Dermis blood vessel endothelial cell (primary cell): ENCODE measurements around the gene RASD1. TPM values are rescaled to one million over a fixed set of nuclear protein-coding genes. Genes with fewer than 3 reads are reported as not detected.

Source experiments
- DNase-seq: peaks from one replicate; pipeline ENCODE4 v3.0.0; 2010
- total RNA-seq: library from RNA; depleted of rRNA; stranded (reverse); fragments of >200 nt; gene quantifications from 2 replicates; pipeline ENCODE4 v1.2.3, GENCODE V29; 2014

The RASD1 gene
- total RNA-seq, 1 donor from 2014 or later: 12.8 TPM

DNA sequence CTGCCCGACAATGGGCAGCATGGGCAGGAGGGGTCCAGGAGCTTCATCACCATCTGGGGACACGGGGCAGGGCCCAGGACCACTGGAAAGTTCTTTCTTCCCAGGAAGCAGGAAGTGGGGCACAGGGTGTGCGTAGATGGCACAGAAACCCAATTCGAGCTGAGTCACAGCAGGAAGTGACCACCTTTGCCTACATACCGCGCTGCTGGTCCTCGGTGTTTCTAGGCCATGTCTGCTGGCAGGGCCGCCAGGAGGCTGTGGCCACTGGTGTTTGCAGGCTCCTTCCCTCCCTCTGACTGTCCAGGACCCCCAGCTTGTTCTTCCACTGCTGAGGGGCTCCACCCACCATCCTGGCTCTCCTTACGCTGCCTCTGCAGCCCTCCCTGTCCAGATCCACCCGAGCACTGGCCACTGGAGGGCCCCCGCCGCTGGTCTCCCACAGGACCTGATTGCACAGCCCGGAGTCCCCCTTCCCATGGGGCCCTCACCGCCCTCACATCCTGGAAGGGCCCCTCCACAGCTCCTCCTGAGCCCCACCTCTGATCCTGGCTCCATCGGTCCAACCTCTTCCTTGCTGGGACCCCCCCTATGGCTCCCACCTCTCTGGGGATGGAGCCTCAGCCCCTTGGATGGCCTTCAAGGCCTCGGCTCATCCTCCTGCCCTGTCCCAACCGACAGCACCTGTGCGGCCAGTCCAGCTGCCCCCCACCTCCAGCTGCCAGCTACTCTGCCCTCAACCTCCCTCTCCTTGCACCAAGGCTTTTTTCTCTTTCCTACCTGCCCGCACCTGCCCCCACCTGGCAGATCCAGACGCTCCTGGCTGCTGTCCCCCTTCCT, 14.5 kb upstream of the RASD1 start:
- DNase-seq: no peak

DNA sequence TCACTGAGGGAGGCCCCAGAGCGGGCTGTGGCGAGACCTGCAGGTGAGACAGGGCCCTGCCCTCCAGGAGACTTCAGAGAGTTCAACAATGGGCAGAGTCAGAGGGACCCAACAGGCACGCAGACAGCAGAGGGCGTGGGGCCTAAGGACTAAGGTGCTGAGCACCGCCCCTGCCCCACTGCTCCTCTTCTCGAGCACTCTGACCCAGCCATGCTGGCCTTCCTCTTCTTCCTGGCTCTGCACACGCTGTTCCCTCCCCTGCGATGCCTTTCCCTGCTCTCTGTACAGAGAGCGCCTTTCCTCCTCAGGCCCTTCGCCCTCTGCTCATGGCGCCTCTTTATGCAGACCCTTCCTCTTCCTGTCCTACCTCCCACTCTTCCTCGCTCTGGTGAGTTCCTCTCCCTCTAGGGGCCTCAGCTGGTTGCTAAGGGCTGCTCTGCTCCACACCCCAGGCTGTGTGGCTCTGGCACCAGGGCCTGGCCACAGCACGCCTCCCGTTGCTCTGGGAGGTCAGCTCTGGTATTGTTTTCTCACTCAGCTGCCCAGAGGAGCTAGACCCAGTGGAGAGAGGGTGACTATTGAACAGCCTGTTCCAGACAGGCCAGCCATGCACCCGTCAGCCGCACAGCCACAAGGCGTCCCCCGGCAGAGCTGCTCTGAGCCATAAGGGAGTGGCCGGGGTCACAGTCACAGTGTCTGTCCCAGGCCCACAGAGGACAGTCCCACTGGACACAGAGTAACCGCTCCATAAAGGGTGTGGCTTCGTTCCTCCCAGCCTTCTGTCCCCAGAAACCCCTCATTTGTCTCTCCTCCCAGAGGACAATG, 13.6 kb upstream of the RASD1 start:
- DNase-seq: no peak

GRCh38 chr17:17508646-17509591, 12.7 kb upstream of the RASD1 start:
- DNase-seq: no peak

DNA sequence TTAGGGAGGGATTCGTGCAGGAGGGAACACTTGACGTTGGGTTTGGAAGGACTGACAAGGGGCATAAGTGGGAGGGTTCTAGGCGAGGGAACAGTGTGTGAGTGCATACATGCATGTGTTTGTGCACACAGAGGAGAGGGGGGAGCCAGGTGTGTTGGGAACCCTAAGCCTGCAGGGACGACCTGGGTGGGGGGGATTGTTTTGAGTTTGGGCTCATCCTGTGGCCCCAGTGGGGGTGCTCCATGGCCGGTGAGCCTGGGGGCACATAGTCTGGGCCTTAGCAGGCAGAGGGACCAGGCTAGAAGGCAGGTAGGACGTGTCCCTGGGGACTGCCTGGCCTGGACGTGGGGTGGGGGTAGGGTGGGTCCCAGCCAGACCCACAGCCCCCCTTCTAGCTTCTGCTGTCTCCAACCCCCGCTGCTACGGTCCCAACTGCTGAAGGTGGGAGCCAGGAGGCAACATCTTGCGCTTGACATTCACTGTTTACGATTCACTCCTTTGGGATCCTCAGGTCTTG, 11.9 kb upstream of the RASD1 start:
- DNase-seq: no peak

GRCh38 chr17:17507465-17508011, 11.3 kb upstream of the RASD1 start:
- DNase-seq: no peak

- no peak for DNase-seq
Measured at GRCh38 chr17:17506893-17507464, 10.8 kb upstream of the RASD1 start.

GRCh38 chr17:17506181-17506741, 10.1 kb upstream of the RASD1 start:
- no peak for DNase-seq

- no peak for DNase-seq
Measured at GRCh38 chr17:17505610-17506171, 9.5 kb upstream of the RASD1 start.

GRCh38 chr17:17505151-17505550, 9.0 kb upstream of the RASD1 start:
- no peak for DNase-seq

GRCh38 chr17:17504341-17505140, 8.3 kb upstream of the RASD1 start:
- DNase-seq: no peak

DNA sequence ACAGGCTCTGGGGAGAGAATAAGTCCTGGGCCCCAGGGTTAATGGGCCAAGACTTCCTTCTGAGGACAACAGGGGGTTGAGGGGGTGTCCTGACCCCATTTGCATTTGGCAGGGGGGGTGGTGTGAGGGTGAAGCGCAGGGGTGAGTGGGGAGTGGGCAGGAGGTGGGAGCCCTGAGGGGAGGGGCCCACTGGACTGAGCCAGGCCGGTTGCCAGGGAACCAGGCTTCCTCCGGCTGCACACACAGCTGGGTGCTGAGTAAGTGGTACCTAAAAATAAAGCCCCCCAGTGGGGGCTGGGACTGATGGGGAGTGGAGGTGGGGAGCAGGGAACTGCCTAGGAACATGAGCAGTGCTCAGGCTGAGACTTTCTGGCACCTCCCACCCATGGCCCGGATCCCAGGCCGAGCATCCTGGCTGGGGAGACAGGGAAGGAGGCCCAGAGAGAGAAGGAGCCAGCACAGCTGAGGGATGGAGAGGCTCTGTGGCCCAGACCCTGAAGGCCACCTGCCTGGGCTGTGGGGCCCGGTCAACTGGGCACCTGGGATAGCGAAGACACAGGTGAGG, 7.5 kb upstream of the RASD1 start:
- no peak for DNase-seq

DNA sequence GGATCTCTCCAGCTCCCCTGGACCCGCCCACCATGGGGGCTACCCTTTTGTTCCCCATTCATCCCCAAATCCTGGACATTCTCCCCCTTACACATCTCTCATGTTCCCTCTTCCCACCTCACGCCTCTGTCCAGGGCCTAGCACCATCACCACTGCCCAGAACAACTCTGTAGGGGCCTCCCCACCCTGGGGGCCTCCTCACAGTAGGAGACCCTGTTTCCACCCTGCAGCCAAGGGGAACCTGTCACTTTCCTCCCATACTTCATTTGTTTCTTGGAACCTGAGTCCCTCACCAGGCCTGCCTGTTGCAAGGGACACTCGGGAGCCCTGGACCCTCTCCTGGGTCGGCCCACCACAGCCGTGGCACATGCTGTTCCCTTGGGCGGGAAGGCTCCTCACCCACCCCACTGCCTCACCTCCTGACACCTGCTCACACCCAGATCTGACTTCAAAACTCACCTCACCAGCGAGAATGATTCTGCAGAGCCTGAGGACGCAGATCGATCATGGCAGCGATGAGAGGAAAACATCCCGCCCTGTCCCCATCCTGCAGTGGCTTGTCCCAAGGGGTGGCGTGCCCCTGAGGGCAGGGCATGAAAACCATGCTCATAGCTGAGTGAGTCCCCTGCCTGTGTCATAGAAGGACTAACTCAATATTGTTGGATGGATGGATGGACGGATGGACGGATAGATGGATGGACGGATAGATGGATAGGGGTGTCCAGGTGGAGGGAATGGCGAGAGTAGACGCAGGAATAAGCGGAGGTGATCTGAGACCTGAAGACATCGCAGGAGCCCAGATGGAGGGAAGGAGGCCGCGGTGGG, 6.8 kb upstream of the RASD1 start:
- DNase-seq: no peak

- no peak for DNase-seq
Measured at GRCh38 chr17:17500999-17501605, 4.9 kb upstream of the RASD1 start.

DNA sequence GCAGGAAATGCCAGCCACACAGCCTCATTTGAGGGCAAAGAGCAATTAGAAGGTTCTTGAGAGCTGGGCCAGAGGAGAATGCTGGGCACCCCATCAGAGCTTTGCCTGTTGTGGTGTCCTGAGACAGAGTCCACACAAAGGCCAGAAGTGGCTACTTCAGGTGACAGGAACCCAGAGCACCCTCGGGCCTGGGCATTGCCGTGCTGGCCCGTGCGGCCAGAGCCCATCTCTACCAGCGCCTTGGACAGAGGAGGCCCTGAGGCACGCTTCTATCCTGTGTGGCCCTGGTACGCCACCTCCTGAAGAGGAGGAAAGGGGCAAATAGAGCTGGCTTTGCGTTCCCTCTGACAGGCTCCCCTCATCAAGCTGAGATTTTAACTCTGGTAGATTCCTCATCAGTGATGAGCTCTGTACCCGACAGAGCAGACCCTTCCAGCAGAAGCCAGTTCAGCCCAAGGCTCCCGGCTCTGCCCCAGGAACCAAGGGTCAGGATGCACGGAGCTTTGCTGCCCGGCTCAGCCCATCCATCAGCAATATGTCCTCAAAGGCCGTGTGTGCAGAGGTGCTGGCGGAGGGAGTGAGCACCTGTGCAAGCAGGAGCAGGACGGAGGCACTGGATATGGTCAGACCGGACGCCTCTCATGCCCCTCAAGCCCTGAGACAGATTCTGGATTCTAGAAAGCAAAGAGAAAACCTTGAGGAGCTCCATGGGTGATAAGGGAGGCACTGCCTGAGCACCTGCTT, 3.4 kb upstream of the RASD1 start:
- no peak for DNase-seq

GRCh38 chr17:17498606-17499301, 2.6 kb upstream of the RASD1 start:
- DNase-seq: no peak

DNA sequence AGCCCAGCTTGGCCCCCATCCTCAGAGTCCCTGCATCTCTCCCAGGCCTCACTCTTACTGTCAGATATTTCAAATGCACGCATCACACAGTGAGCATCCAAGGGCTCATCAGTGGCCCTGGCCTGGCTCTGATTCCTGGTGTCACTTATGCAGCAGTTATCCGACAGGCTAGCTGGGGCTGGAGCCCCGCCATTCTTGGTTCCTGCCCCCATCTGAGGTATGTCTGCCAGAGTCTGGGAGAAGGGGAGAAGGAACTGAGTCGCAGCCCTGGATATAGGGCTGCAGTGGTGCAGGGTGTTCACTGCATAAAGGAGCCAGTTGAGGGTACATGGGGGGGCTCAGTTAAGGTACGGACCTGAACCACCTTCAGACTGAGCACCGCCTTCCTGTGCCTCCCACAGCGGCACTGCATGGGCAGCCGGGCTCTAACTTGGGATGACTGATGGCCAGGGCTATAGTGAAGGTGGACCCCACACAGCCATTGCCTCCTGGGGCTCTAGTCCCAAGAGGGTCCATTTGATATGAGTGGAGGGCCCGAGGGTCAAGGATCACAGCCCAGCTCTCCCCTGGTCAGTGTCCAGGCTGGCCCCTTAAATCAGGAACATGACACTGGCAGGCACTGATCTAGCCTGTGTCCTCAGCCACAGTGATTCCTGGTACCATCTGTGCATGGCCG, 1.8 kb upstream of the RASD1 start:
- no peak for DNase-seq
